Measurements from ENCODE around the gene RFX3.

DNA sequence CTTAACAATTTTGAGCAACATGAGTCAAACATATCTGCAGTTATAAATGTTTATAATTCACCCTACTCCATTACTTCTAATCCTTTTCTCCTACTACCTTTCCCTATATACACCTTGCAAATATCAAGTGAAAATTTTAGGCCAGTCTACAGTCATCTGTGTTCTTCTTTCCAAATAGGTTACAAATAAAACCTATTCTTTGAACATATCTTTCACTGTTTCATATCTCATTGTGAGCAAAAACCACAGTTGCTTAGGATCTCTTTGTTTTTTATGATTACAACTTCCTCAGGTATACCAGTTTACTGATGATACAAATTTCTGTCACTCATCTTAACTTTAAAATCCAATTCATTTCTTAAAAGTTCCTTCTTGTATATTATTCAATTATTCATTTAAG is 34.4 kb downstream of the RFX3 start:
- TF ChIP-seq, protein P1, sequence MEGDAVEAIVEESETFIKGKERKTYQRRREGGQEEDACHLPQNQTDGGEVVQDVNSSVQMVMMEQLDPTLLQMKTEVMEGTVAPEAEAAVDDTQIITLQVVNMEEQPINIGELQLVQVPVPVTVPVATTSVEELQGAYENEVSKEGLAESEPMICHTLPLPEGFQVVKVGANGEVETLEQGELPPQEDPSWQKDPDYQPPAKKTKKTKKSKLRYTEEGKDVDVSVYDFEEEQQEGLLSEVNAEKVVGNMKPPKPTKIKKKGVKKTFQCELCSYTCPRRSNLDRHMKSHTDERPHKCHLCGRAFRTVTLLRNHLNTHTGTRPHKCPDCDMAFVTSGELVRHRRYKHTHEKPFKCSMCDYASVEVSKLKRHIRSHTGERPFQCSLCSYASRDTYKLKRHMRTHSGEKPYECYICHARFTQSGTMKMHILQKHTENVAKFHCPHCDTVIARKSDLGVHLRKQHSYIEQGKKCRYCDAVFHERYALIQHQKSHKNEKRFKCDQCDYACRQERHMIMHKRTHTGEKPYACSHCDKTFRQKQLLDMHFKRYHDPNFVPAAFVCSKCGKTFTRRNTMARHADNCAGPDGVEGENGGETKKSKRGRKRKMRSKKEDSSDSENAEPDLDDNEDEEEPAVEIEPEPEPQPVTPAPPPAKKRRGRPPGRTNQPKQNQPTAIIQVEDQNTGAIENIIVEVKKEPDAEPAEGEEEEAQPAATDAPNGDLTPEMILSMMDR (IDR thresholded peaks at IDR 0.05), result no peak
- TF ChIP-seq POLR2A (IDR thresholded peaks at IDR 0.05), result no peak

All from lower leg skin (tissue), 3 donors.